ENCODE measurements around the gene CAV1.

CAV1 gene

DNA sequence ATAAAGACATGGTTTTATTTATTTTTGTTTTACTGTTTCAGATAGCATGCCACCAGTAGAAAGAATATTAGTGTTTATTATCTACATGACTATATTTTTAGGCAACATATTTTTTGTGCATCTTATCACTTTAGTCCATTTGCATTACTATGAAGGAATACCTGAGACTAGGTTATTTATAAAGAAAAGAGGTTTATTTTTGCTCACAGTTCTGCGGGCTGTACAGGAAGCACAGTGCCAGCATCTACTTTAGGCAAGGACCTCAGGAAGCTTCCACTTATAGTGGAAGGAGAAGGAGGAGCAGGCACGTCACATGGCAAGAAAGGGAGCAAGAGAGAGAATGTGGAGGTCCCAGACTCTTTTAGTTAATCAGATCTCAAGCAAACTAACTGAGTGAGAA, 19.6 kb upstream of the CAV1 start:
- no peak for DNase-seq

DNA sequence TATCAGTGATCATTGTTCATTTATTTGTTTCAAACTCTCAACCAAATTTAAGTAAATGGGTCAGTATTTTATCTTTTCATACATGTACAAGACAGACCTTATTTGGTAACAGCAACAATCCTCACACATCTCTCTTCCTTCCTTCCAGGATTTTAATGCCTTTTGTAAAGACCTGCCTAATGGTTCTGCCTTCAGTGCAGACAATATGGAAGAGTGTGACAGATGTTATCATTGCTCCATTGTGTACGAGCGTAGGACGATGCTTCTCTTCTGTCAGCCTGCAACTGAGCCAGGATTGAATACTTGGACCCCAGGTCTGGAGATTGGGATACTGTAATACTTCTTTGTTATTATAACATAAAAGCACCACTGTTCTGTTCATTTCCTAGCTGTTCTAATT, 19.0 kb upstream of the CAV1 start:
- DNase-seq: no peak

DNA sequence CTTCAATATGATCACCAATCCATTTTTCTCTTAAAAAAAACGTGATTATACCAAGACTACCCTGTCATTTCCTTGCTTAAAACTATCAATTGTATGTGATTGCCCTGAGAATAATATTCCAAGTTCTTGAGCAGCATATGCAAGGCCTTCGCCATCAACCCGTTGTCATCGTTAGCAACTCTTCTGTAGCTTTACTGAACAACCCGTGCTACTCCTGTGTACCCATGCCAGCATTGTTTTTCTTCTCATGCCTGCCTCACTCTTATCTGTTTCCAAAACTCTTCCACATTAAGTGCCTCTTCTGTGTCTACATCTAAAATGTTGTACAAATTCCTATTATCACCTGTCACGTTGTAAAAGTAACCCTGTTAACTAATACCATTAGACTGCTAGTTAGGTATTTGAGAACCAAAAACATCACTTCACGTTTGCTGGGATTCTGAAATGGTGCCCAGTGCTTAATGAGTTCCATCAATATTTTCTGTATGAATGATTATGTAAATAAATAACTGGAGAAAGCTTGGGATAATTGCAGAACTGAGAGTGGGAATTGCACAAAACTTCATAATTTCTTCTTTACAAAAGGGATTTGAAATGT, 14.8 kb upstream of the CAV1 start:
- no peak for DNase-seq

DNA sequence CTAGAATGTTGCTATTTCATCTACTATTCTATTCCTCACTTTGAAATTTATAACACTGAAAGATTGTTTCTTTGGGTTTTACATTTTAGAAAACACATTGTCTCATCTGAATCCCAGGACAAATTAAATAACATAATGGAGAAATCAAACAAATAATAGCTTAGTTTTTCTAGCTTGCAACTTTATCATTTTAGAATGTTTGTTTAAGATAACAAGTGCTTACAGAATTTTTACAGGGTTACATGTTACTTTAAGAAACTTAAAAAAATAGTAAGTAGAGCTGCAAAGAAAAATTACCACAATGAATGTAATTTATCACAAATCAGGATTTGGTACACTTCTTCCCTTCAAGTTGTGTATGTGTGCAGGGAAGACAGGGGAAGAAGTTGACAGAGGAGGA, 14.0 kb upstream of the CAV1 start:
- DNase-seq: no peak

DNA sequence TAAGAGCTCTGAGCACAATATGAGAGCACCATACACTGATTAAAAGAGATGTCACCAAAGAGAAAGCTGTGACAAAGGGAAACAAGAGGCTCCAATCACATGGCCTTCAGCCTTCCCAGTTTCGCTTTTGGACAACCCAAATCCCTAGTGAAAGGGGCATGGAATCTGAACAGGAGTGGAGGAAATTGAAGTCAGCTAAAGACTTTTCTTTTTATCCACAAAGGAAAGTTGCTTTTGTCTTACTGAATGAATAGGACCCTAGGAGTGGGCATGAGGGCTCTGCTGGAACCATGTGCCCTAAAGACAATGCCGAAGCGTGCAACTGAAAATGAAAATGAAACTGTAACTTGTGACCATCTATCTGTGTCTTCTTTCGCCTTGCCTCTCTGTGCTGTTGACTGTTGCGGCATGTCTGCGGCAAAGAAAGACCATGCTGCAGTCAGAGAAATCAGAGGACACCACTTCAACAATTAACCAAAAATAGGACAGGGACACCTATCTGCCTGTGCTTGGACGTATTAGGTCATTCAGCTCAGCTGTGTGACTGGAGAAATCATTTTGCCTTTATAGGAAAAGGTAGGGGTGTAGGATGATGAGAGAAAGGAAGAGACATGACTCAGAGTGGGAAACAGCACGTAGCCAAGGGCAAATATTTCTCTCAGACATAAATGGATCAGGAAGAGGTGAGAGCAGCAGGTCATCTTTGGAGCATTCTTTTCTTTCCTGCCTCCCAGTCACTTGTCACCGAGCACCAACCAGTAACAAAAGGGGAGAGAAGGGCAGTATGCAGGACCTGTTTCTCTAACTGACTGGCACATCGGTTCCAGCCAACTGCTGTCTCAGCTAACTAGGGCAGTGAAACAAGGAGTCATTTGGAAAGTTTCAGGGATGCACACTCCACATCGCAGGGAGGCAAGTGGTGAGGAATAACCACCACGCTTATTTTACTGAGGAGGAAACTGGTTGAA, 13.0 kb upstream of the CAV1 start:
- peak; percentile 41 for DNase-seq

DNA sequence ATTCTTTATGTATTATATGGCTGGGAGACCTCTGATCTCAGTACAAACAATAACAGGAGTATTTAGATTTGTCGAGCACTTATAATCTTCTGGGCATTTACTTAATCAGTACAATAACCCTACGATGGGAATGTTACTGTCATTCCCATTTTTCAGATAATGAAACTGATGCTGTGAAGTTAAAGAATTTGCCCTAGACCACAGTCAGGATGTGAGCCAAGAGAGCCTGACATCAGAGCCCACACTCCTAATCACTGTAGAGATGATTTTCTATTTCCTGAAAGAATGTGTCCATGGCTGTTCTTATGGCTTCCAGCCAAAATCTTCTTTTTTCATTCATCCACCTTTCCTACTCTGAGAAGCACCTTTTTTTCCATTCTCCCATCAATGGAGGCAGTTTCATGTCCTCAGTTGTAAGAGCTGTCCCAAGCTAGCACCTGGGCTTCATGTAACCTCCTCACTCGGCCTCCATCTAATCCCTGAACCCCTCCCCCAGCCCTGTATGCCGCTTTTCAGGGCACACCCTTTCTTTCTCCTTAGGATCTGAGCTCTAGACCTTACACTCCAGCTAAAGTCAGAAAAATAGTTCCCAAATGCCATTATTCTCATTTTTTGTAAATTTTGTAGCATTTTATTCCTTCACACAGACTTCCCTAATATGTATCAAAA, 12.2 kb upstream of the CAV1 start:
- no peak for DNase-seq

DNA sequence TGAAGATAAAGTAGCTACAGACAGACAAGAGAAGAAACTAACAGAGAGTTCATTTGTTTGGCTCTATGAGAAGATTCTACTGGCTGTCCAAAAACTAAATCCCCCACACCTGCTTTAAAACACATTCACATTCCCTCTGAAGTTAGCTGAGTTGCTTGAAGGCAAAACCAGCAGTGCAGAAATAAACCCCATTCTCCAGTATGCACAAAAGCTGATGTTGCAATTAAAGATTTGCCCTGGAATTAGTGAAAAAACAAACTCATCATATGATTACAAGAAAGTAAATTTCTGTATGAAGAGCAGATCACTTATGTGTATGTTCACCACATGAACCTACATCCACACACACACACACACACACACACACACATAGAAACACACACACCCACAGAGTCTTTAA, 9.3 kb upstream of the CAV1 start:
- DNase-seq: no peak

DNA sequence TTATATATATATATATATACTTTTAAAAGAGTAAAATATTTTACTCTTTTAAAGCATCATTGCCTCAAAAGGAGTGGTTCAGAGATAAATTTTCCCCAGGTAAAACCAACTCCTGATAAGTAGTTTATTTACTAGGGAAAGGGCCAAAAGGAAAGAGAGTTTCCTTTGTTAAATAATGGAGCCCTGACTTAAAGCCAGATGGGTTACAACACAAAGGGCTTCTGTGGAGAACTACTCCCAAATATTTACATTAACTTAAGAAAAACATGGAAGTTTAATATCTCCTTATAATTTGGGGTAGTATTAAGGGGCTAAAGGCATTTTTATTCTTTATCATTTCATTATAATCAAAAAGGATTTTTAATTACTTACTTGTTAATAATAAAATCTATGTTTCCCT, 8.5 kb upstream of the CAV1 start:
- no peak for DNase-seq

DNA sequence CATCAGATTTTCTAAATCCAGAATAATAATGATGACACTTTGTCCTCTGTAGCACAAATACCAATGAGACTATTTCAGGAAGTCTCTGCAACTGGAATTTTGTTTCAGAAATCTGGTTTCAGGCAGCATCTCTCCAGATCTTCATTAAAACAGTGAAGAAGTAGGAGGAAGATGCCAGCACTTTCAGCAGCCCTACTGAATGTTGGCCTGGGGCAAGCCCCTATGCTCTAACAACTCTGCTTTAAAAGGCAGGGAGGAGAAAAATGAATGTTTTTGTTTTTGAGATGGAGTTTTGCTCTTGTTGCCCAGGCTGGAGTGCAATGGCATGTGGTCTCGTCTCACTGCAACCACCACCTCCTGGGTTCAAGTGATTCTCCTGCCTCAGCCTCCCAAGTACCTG, 7.2 kb upstream of the CAV1 start:
- DNase-seq: no peak

DNA sequence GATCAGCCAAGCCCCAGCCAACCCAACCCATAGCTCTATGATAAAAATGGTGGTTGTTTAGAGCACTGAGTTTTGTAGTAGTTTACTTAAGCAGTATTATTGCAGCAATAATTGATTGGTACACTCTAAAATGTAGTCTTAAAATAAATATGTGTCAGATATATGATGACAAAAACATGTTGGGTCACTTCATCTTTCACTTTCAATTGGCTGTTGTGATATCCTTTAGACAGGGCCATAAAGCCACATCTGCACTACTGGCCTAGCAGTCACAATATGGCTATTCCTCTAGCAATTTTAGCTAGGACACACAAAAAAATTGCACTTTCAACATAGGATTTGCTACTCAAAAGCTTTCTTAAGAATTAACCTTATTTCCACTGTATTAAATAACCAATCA, 5.9 kb upstream of the CAV1 start:
- DNase-seq: no peak

DNA sequence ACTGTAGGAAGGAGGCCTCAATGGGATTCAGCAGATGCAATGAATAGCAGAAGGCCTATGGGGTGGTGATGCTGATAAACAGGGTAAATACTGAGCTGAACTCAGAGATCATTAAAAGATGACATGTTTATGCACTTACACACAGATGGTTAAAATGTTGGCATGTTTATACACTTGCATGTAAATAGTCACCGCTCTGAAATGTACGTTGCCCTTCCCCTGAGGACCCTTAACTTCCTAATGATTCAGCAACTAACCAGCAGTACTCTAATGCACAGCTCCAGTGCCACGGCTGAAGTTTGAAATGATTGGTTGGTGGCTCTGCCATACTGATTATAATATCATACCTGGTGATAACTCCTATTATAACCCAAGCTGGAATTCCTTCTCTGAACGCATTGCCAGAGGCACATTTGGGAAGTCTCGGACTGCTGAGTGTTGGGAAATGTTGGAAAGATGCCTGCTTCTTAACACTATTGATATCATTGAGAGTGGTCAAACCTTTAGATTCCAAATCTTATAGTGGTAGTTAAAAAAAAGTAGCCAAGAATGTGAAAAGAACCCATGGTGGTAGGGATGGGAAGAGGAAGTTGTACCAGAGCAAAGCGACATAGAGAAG, 3.7 kb upstream of the CAV1 start:
- DNase-seq: no peak

DNA sequence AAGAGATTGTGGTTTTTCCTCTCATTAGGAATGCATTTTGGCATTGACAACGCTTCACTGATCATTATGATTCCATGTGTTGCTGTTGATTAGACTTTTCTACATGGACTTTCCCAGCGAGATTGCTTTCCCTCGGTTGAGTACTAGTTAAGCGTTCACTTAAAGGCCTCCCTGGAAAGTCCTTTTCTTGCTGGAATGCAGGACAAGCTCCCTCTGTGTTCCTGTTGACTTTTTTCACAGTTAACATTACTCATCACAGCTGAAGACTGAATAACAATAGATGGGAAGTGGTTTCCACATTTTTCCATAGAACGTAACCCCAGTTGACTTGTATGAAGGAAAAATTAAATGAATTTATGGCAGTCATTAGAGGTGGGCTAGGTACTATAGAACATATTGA, 2.6 kb upstream of the CAV1 start:
- no peak for DNase-seq

DNA sequence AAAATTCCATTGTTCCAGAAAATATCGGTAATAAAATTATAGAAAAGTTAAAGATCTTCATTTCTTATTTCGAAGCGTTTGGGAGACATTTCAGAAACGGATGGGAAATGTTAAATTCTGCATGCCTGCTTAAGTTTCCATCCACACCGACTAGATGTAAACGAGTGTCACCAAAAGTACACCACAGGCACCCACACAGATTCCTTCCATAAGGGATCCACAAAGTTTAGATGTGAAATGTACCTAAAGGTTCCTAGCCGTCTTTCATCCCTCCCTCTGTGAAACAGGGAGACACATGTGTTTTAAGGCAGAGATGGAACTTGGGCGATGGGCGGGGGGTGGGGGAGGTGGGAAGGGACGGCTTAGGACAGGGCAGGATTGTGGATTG, 621 bp upstream of the CAV1 start:
- DNase-seq: no peak

DNA sequence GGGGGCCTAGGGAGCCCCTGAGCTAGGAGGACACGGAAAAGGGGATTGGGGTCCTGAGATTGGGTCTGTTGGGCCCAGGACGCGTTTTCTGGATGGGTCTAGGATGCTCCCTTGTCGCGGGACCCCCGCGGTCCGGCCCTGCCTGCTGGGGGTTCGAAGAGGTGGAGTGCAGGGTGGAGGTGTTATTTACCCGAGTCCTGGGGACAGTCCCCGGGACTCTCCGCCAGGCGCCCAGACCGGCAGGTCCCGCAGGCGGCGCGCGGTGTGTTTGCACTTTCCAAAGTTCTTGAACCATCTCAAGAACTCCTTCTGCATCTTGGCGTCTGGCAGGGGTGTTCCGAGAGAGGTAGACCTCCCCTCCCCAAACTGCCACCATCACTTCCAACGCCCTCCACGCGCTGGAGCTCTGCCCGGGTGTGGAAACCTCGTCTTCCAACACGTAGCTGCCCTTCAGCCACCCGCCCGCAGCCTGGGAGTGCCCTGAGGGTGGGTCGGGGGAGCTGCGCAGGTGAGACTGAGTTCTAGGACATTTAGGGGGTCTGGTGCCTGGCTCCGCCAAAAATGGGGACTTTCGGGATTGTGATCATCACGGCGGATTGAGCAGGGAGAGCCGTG, 569 bp downstream of the CAV1 start:
- no peak for DNase-seq

DNA sequence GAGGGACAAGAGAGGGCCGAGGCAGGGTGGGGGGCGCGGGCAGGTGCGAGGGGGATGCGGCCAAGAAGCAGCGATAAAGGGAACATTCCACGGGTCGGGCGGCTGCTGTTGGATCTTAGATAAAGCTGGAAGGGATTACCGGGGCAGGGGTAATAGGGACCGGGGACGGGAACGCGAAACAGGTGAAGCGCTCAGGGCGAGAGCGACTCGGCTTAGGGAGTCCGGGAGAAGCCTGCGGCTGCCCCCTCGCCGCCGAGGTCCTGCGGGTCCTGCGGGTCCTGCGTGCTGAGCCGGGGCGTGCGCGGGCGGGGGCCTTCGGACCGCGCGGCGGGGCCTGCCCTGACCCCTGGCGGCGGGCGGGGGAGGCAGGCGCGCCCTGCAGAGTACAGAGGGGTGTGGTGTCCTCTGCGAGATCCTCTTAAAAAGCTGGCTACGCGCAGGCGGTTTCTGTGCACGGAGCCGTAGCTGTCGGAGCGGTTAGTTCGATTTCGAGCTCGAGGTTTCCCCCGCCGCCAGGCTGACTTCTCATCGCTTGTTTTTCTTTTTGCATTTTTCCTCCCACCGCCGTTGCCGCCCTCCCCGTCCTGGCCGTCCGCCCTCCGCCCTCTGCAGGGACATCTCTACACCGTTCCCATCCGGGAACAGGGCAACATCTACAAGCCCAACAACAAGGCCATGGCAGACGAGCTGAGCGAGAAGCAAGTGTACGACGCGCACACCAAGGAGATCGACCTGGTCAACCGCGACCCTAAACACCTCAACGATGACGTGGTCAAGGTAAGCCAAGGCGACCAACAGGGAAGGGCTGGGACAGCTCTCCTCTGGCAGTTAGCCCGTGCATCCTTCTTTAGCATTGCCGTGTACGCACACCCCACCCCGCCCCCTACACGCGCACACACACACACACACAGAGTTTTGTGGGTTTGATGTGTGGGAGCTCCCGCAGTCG, 1.4 kb downstream of the CAV1 start:
- DNase-seq: peak; percentile 50

DNA sequence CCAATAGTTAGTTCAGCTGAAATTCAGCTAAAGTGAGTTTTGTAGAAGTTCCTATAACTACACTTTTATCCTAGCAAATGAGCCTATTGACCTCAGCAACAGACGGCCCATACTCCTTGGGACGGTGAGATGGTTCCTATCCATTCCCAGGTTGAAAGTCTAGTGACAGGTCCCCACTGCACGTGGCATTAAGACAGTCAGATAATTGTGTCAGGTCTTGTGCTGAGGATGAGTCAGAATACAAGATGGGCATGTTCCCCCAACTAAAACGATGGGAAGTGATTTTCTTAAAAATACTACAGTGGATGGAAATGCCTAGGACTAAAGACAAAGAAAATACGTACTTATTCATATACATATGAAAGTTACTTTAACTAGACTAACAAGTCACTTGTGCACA, 2.1 kb downstream of the CAV1 start:
- DNase-seq: no peak

DNA sequence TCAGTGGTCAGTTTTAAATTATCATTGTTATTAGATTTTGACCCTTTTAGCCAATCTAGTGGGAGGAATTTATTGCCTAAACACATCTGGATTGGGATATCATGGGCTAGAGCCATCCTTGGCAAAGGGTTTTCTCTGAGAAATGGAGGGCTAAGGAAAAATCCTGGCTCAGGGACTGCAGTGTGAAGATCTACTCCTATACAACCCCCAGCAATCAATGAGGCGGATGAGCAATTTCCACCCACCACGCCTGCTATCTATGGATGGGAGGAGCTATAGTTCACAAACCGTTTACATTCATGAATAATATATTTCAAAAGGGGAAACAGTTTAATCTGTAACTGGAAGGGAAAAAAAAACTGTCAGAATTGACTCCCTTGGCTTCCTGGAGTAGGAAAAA, 2.7 kb downstream of the CAV1 start:
- no peak for DNase-seq

DNA sequence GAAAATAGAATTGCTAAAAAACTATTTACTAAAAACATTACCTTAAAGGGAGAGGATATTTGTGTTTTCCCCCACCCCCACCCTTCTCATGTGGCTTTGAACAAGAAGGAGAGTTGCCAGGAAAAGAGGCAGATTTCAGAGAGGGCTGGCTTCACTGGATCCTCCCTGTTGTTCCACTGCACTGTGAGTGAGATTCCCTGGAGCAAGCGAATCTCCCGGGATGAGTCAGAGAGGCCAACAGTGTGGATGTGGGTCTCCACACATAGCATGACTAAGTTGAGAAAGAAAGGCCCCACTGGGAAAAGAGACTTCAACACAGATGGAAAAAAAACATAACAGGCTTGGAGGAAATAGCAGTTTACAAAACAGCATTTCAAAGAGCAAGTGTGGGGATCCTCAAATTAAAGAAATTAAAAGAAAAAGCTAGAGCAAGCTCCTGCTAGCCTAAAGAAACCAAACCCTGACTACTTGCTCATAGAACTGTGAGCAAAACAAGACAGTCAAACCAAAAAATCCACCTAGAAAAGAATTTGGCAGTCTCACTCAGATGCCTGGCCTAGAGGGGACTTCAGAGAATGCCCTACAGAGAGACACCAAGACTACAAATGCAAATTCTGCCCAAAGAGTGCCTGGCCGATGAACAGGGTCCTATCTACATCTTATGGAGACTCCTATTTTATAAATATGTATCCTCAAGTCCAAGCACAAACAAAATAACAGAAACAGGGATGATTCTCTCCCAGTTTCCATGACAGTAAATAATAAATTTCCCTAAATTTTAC, 3.4 kb downstream of the CAV1 start:
- DNase-seq: no peak

DNA sequence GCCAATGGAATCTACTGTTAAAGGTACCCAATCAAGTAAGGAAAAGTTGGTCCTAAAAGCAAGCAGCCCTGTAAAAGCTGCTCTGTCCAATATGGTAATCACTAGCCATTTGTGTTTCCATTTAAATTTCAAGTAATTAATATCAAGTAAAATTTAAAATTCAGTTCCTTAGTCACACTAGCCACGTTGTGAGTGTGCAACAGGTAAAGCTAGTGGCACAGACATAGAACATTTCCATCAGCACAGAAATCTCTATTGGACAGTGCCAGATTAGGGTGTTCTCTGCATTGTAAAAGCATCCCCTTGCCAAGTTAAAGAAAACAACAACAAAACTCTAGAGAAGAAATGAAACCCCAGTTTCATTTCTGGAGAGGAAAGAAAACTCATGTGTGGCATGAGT, 4.4 kb downstream of the CAV1 start:
- no peak for DNase-seq

DNA sequence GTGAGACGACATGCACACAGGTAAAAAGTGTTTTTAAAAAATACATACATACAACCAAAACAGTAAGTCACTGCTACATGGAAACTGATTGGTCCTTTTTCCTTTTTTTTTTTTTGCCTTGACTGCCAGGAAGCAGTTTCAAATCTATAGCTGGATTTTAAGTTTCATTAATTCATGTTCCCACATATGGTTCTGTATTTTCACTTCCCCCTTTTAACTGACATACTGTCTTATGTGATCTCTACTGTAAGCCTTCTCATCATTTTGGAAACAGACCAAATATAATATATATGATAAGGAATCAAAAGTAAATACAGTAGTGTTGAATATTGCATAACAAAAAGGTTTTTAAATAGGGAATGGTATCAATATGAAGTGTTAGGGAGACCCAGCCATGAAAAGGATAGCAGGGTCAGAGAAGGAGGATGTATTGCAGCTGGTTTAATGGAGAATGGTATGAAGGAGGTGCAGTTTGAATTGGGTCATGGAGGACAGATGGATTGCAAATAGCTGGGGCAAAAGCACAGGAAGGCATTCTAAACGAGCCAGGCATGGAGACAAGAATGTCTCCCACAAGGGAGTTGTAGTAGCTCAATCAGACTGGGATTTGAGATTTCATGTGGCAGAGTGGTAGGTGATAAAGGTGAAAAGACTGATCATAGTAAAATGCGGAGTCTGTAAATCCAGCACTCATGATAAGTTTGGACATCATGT, 5.4 kb downstream of the CAV1 start:
- no peak for DNase-seq

Measured in NCI-H774 (cell line).